Osteoblast (primary cell): ENCODE results near the gene CT55. TPM values are rescaled to one million over a fixed set of nuclear protein-coding genes. Genes with fewer than 3 reads are reported as not detected.
"Not testable (repeated sequence)": the region's sequence is repeated elsewhere in the genome, so short reads cannot be mapped to it uniquely, and the experiment has no call there.

Source experiments
- DNase-seq: peaks from one replicate; pipeline ENCODE4 v3.0.0; 2011; ENCODE audit warnings: low spot score, mixed read lengths; ENCODE audit not compliant: insufficient read length; ENCODE audit errors: missing footprints
- H2AFZ ChIP-seq: 2 replicates; pipeline ENCODE4 v1.6.0; 2011; ENCODE audit warnings: mild to moderate bottlenecking, low read length
- H3K27ac ChIP-seq: 2 replicates; pipeline ENCODE4 v1.5.1; 2011; ENCODE audit warnings: mild to moderate bottlenecking, low read depth, low read length, moderate library complexity
- H3K27me3 ChIP-seq: 2 replicates; pipeline ENCODE4 v1.6.0; 2012; ENCODE audit warnings: mild to moderate bottlenecking, control low read depth, inconsistent platforms, low read length, moderate library complexity; ENCODE audit not compliant: insufficient read depth
- H3K36me3 ChIP-seq: 2 replicates; pipeline ENCODE4 v1.5.1; 2011; ENCODE audit warnings: mild to moderate bottlenecking, low read length, control low read depth, moderate library complexity; ENCODE audit not compliant: insufficient read depth
- H3K4me1 ChIP-seq: 2 replicates; pipeline ENCODE4 v1.5.1; 2011; ENCODE audit warnings: mild to moderate bottlenecking, low read length, control low read depth, moderate library complexity; ENCODE audit not compliant: insufficient read depth
- H3K4me2 ChIP-seq: 2 replicates; pipeline ENCODE4 v1.6.0; 2011; ENCODE audit warnings: mild to moderate bottlenecking, low read length; ENCODE audit not compliant: insufficient read depth
- H3K4me3 ChIP-seq: fragments of 200-600 bp; sonication (generic); 3 replicates; pipeline ENCODE4 v1.5.1; 2012; ENCODE audit warnings: mild to moderate bottlenecking, low read length, inconsistent platforms; ENCODE audit not compliant: insufficient read depth
- H3K79me2 ChIP-seq: 2 replicates; pipeline ENCODE4 v1.6.0; 2012; ENCODE audit warnings: mild to moderate bottlenecking, low read length, control low read depth, inconsistent platforms; ENCODE audit not compliant: insufficient read depth
- H3K9me3 ChIP-seq: 2 replicates; pipeline ENCODE4 v1.5.1; 2011; ENCODE audit warnings: low read depth, low read length, control low read depth
- H4K20me1 ChIP-seq: 2 replicates; pipeline ENCODE4 v1.6.0; 2012; ENCODE audit warnings: mild to moderate bottlenecking, low read length, control low read depth; ENCODE audit not compliant: insufficient read depth
- total RNA-seq: library from RNA; depleted of rRNA; stranded (reverse); fragments of >200 nt; gene quantifications from 2 replicates; pipeline ENCODE4 v1.2.3, GENCODE V29; 2012
- TF ChIP-seq, protein P1 (sequence below): IDR thresholded peaks from 2 replicates; pipeline ENCODE4 v1.5.1; 2011; ENCODE audit warnings: mild to moderate bottlenecking, low read depth, low read length, moderate library complexity; ENCODE audit errors: extremely low read depth

Gene CT55
- total RNA-seq, result not detected in 2 replicates

GRCh38 chrX:135170877-135171519 lies at the start of gene CT55:
CT55 (minus strand) TSS chrX:135171398; CDS start chrX:135171171, 227 bp downstream.
- H3K79me2 ChIP-seq, result no peaks in the 10 kb centered on the region
- H3K27ac ChIP-seq, result no peak within 1 kb of the TSS
- no peaks in the 10 kb centered on the region for H4K20me1 ChIP-seq
- no peaks in the 10 kb centered on the region for H3K4me1 ChIP-seq
- no peak within 1 kb of the TSS for H2AFZ ChIP-seq
- H3K4me2 ChIP-seq, result no peak within 1 kb of the TSS
- DNase-seq, result no peak
- TF ChIP-seq, protein P1, sequence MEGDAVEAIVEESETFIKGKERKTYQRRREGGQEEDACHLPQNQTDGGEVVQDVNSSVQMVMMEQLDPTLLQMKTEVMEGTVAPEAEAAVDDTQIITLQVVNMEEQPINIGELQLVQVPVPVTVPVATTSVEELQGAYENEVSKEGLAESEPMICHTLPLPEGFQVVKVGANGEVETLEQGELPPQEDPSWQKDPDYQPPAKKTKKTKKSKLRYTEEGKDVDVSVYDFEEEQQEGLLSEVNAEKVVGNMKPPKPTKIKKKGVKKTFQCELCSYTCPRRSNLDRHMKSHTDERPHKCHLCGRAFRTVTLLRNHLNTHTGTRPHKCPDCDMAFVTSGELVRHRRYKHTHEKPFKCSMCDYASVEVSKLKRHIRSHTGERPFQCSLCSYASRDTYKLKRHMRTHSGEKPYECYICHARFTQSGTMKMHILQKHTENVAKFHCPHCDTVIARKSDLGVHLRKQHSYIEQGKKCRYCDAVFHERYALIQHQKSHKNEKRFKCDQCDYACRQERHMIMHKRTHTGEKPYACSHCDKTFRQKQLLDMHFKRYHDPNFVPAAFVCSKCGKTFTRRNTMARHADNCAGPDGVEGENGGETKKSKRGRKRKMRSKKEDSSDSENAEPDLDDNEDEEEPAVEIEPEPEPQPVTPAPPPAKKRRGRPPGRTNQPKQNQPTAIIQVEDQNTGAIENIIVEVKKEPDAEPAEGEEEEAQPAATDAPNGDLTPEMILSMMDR, result no peak
- no peaks in the 10 kb centered on the region for H3K9me3 ChIP-seq
- no peaks in the 10 kb centered on the region for H3K36me3 ChIP-seq
- no peak within 1 kb of the TSS for H3K4me3 ChIP-seq
- H3K27me3 ChIP-seq, result no peaks in the 10 kb centered on the region

DNA sequence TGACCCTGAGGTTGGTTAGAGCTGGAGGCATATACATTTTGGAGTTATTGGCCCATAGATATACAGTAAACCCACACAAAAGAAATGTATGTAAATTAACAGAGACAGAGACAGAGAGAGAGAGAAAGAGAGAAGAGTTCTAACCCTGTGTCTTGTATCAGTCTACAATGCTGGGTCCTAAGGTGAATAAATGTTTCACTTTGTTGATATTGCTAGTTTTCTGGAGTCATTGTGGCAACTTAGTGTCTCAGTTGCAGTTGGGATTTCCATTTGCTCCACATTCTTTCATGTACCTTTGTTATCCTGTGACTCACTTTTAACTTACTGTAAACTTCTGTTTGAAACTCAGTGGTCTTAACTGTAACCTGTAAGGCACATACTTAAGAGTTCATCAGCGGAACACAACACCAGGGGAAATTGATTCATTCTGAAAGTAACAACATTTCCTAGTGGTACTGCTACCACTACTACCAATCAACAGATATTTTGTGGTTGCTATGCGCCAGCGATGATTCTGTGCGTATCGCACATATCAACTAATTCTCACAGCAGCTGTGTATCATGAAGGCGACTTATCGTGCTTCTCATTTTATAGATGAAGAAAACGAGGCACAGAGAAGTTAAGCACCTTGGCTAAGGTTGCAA lies 42.1 kb upstream of the CT55 start:
- H2AFZ ChIP-seq, result no peak overlapping the region
- H3K27ac ChIP-seq, result no peak overlapping the region
- H3K36me3 ChIP-seq, result no peaks in the 10 kb centered on the region
- no peaks in the 10 kb centered on the region for H4K20me1 ChIP-seq
- TF ChIP-seq, protein P1, result no peak
- H3K4me3 ChIP-seq, result no peak overlapping the region
- no peaks in the 10 kb centered on the region for H3K27me3 ChIP-seq
- no peaks in the 10 kb centered on the region for H3K9me3 ChIP-seq
- H3K4me2 ChIP-seq, result no peak overlapping the region
- no peaks in the 10 kb centered on the region for H3K4me1 ChIP-seq
- DNase-seq, result no peak
- H3K79me2 ChIP-seq, result no peaks in the 10 kb centered on the region

GRCh38 chrX:135206427-135206826 lies 35.2 kb upstream of the CT55 start:
- not testable (repeated sequence) for H3K36me3 ChIP-seq, H3K4me1 ChIP-seq, H3K27me3 ChIP-seq, H3K79me2 ChIP-seq, H3K9me3 ChIP-seq, H4K20me1 ChIP-seq, H3K4me3 ChIP-seq, DNase-seq, H3K27ac ChIP-seq, H3K4me2 ChIP-seq, H2AFZ ChIP-seq
- TF ChIP-seq, protein P1, result peak; percentile 30

- H2AFZ ChIP-seq, result no peak overlapping the region
- no peaks in the 10 kb centered on the region for H3K79me2 ChIP-seq
- H3K27ac ChIP-seq, result no peak overlapping the region
- TF ChIP-seq, protein P1, result no peak
- H3K4me1 ChIP-seq, result no peaks in the 10 kb centered on the region
- H3K4me3 ChIP-seq, result no peak overlapping the region
- H3K9me3 ChIP-seq, result no peaks in the 10 kb centered on the region
- DNase-seq, result no peak
- H4K20me1 ChIP-seq, result no peaks in the 10 kb centered on the region
- H3K27me3 ChIP-seq, result no peaks in the 10 kb centered on the region
- no peak overlapping the region for H3K4me2 ChIP-seq
- H3K36me3 ChIP-seq, result no peaks in the 10 kb centered on the region
These were observed 29.1 kb upstream of the CT55 start for GRCh38 chrX:135200297-135200696.
